ENCODE results near the gene LIN9. TPM values are rescaled to one million over a fixed set of nuclear protein-coding genes. Genes with fewer than 3 reads are reported as not detected.
A peak's percentile ranks its signal among the peaks of the same experiment; 100 is the strongest.

Gene LIN9
- total RNA-seq, 2 donors from 2014 or later: 6.6 to 10.9 TPM

DNA sequence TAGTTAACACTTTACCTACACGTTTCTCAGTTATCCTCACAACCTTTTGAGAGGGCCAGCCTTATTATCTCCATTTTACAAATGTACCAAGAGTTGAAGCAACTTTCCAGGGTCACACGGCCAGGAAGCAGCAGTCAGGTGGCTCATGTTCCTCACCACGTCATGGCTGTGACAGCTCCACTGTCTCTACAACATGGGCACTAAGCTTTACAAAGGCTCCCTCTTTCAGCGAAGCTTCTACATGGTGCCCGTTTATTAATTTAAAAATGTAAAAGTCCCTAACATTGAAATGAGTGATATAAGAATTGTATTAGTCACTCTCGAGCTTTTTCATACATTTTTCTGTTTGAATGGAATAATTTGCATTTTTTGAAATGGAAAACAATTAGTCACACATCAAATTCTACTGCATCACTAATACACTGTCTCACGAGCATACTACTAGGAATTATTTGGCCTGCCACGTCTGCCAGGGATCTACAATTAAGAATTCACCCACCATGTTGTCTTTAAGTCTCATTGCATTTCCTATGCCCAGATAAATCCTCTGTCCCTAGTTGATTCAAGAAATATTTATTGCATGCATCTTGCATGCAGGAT lies 28.4 kb upstream of the LIN9 start:
- Mint-ChIP-seq H3K36me3 (peaks cover 4% of the 10 kb centered on the region), H3K27me3 (peaks cover 0 to 12% of the 10 kb centered on the region in 2 donors), H3K4me1 (ENCODE audit: low read depth in 2 of 2) (peaks cover 5 to 10% of the 10 kb centered on the region in 2 donors), H3K9me3 (no peaks in the 10 kb centered on the region), H3K4me3 (no peak overlapping the region), H3K27ac (no peak overlapping the region)
- DNase-seq (ENCODE audit: low spot score) (no peak), ATAC-seq (no peak)

DNA sequence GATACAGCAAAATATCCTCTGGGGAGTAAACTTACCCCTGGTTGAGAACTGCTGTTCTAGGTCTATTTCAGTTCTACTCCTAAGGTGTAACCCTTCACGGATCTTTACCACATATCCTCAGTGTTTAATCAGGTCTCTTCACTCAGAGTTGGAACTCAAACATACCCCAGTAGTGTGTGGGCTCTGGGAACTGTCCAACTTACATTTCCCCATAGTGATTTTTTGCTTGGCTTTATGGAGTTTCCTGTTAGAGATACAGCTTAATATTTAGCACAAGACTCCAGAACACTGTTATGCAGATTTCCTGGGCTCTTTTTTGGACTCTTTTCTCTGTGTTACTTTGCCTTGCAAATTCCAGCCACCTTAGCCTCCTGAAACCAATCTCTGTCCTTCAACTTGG lies 26.7 kb upstream of the LIN9 start:
- Mint-ChIP-seq H3K27me3 (peaks cover 0 to 9% of the 10 kb centered on the region in 2 donors), H3K27ac (no peak overlapping the region), H3K4me1 (ENCODE audit: low read depth in 2 of 2) (peaks cover 5 to 10% of the 10 kb centered on the region in 2 donors), H3K9me3 (no peaks in the 10 kb centered on the region), H3K36me3 (peaks cover 3% of the 10 kb centered on the region), H3K4me3 (no peak overlapping the region)
- ATAC-seq (no peak), DNase-seq (ENCODE audit: low spot score) (no peak)

DNA sequence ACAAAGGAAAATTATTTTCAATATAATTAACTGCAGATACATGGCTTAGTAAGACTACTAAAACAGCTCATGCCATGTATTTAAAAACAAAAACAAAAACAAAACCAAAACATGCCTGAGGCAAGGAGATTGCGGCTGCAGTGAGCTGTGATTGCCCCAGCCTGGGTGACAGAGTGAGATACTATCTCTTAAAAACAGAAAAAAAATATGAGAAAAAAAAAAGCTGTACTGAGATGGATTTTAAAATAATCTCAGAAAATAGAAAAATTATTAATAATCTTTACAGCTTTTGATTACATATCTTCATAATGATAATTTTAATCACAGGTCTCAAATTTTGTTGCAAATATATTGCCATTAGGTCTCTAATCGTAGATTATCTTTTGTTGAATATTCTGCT lies 24.0 kb upstream of the LIN9 start:
- DNase-seq (ENCODE audit: low spot score) (no peak), ATAC-seq (no peak)
- Mint-ChIP-seq H3K9me3 (no peaks in the 10 kb centered on the region), H3K4me1 (ENCODE audit: low read depth in 2 of 2) (peaks cover 5 to 10% of the 10 kb centered on the region in 2 donors), H3K4me3 (peak overlapping the region; percentile 81), H3K27ac (peak overlapping the region in 1 of 2 donors; percentile 26), H3K36me3 (no peaks in the 10 kb centered on the region), H3K27me3 (peaks cover 0 to 3% of the 10 kb centered on the region in 2 donors)

DNA sequence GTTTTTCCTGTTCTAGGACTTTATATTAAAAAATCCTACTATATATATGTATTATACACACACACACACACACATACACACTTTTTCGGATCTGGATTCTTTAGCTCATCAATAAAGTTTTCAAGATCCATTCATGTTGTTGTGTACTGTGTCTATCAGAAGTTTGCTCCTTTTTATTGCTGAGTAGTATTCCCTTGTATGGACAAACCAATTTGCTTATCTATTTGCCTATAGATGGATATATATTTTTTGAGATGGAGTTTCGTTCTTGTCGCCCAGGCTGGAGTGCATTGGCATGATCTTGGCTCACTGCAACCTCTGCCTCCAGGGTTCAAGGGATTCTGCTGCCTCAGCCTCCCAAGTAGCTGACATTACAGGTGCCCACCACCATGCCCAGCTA lies 20.3 kb upstream of the LIN9 start:
- DNase-seq (ENCODE audit: low spot score): no peak
- Mint-ChIP-seq H3K27ac (no peak overlapping the region), H3K27me3 (peaks cover 8% of the 10 kb centered on the region in 2 donors), H3K4me3 (no peak overlapping the region), H3K4me1 (ENCODE audit: low read depth in 2 of 2) (peaks cover 5 to 10% of the 10 kb centered on the region in 2 donors), H3K9me3 (no peaks in the 10 kb centered on the region), H3K36me3 (no peaks in the 10 kb centered on the region)
- no peak for ATAC-seq

DNA sequence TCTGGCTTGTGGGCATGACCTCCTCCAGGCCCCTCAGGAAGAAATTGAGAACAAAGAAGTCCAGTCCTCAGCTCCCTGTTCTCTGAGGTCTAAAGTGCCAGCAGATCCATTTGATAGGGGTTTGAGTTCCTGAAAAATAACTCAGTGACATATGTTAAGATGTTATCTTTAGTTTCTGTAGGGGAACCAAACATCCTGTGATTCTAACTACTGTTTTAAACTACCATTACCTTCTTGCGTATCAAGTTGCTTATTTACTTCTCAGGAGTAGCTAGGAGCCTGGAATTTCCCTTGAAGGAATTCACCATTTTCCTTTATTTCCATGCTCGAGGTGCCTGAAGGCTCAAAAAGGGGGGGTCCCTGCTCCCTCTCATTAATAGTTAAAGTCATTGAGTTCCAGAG lies 18.8 kb upstream of the LIN9 start:
- ATAC-seq (no peak), DNase-seq (ENCODE audit: low spot score) (no peak)
- Mint-ChIP-seq H3K36me3 (no peaks in the 10 kb centered on the region), H3K9me3 (no peaks in the 10 kb centered on the region), H3K27me3 (peaks cover 9 to 16% of the 10 kb centered on the region in 2 donors), H3K27ac (no peak overlapping the region), H3K4me1 (ENCODE audit: low read depth in 2 of 2) (peaks cover 0 to 2% of the 10 kb centered on the region in 2 donors), H3K4me3 (no peak overlapping the region)

DNA sequence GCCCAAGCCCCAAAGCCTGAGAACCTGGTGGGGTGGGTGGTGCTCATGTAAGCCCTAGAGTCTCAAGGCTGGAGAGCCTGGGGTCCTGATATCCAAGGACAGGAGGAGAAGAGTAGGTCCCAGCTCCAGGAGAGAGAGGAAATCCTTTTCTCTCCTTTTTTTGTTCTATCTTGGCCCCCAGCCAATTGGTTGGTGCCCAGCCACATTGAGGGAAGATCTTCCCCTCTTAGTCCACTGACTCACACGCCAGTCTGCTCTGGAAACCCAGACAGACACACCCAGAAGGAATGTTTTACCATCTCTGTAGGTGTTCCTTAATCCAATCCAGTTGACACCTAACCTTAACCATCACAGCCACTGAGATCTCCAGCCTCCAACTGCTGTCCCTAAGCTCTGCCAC lies 16.2 kb upstream of the LIN9 start:
- H3K27ac Mint-ChIP-seq: no peak overlapping the region
- DNase-seq (ENCODE audit: low spot score): no peak
- H3K9me3 Mint-ChIP-seq: no peaks in the 10 kb centered on the region
- H3K4me3 Mint-ChIP-seq: no peak overlapping the region
- no peaks in the 10 kb centered on the region for H3K4me1 Mint-ChIP-seq (ENCODE audit: low read depth in 2 of 2)
- peaks cover 13 to 16% of the 10 kb centered on the region in 2 donors for H3K27me3 Mint-ChIP-seq
- no peaks in the 10 kb centered on the region for H3K36me3 Mint-ChIP-seq
- peak in 1 of 2 donors; percentile 13 for ATAC-seq

DNA sequence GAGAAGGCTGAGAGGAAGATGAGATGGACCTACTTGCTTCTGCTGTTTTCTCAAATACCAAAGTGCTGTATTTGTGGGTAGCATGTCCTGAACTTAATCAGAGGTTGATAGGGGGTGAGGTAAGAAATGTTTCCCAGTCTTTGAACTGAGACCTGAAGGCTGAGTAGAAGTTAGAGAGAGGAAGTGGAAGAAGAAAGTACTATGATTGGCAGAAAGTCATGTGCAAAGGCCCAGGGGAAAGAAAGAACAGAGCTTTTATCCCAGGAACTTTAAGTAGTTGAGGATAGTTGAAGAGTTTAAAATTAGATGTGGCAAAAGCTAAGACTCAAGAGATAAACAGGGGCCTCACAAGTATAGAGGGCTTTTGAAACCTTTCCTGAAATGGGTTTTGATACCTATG lies 15.5 kb upstream of the LIN9 start:
- Mint-ChIP-seq H3K27ac (no peak overlapping the region), H3K4me1 (ENCODE audit: low read depth in 2 of 2) (no peaks in the 10 kb centered on the region), H3K36me3 (no peaks in the 10 kb centered on the region), H3K4me3 (no peak overlapping the region), H3K9me3 (no peaks in the 10 kb centered on the region), H3K27me3 (peaks cover 15 to 16% of the 10 kb centered on the region in 2 donors)
- DNase-seq (ENCODE audit: low spot score): no peak
- ATAC-seq: no peak

DNA sequence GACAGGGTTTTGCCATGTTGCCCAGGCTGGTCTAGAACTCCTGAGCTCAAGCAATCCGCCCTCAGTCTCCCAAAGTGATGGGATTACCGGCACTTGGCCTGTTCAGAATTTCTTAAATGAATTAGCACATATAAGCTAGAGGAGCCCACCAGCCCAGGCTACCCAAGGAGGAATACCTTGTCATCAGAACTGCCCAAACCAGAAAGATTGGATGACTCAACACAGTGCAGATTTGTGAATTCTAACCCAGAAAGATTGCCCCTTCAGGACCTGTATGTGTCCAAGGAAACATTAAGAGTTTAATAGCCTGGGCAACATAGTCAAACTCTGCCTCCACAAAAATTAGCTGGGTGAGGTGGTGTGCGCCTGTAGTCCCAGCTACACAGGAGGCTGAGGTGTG lies 14.0 kb upstream of the LIN9 start:
- H3K36me3 Mint-ChIP-seq: no peaks in the 10 kb centered on the region
- H3K4me1 Mint-ChIP-seq (ENCODE audit: low read depth in 2 of 2): no peaks in the 10 kb centered on the region
- H3K4me3 Mint-ChIP-seq: no peak overlapping the region
- ATAC-seq (no peak), DNase-seq (ENCODE audit: low spot score) (no peak)
- no peaks in the 10 kb centered on the region for H3K9me3 Mint-ChIP-seq
- peaks cover 20 to 22% of the 10 kb centered on the region in 2 donors for H3K27me3 Mint-ChIP-seq
- H3K27ac Mint-ChIP-seq: no peak overlapping the region

DNA sequence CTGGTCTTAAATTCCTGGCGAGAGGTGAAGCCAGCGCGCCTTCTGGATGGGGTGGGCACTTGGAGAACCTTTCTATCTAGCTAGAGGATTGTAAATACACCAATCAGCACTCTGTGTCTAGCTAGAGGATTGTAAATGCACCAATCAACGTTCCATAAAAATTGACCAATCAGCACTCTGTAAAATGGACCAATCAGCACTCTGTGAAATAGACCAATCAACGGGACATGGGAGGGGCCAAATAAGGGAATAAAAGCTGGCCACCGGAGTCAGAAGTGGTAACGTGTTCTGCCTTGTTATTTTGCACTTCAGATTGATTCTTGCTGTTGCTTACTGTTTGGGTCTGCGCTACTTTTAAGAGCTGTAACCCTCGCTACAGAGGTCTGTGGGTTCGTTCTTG lies 12.0 kb upstream of the LIN9 start:
- DNase-seq (ENCODE audit: low spot score): no peak
- Mint-ChIP-seq H3K27me3 (peaks cover 22 to 28% of the 10 kb centered on the region in 2 donors), H3K4me3 (no peak overlapping the region), H3K4me1 (ENCODE audit: low read depth in 2 of 2) (no peaks in the 10 kb centered on the region), H3K9me3 (no peaks in the 10 kb centered on the region), H3K27ac (no peak overlapping the region), H3K36me3 (no peaks in the 10 kb centered on the region)
- ATAC-seq: no peak

DNA sequence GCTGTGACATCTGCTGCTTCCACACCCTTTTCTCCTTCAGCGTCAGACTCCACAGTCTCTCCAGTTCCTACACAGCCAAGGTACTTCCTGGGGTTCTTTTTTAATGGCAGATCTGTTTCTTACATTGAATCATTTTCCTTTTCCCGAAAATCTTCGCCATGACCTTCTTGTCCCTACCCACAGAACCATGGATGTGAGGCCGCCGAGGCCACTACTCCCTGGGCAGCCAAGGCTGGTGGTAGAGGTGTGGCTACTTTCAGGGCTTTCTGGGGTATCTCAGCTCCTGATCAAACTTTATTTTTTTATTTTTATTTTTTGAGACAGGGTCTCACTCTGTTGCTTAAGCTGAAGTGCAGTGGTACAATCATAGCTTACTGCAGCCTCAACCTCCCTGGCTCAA lies 9.5 kb upstream of the LIN9 start:
- Mint-ChIP-seq H3K4me3 (no peak overlapping the region), H3K27me3 (peaks cover 23 to 30% of the 10 kb centered on the region in 2 donors), H3K4me1 (ENCODE audit: low read depth in 2 of 2) (no peaks in the 10 kb centered on the region), H3K27ac (no peak overlapping the region), H3K9me3 (no peaks in the 10 kb centered on the region), H3K36me3 (no peaks in the 10 kb centered on the region)
- no peak for DNase-seq (ENCODE audit: low spot score)
- ATAC-seq: no peak

DNA sequence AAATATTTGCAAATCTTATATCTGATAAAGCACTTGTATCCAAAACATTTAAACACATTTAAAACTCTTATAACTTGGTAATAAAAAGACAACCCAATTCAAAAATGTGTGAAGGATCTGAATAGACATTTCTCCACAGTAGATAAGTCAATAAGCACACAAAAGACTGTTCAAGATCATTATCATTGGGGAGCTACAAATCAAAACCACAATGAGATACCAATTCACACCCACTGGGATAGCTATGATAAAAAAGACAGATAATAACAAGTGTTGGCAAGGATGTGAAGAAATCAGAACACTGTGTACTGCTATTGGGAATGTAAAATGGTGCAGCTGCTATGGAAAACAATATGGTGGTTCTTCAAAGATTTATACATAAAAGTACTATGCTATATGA lies 5.1 kb upstream of the LIN9 start:
- Mint-ChIP-seq H3K4me1 (ENCODE audit: low read depth in 2 of 2) (peaks cover 6 to 9% of the 10 kb centered on the region in 2 donors), H3K36me3 (no peaks in the 10 kb centered on the region), H3K4me3 (no peak overlapping the region), H3K27ac (no peak overlapping the region), H3K27me3 (peaks cover 28 to 36% of the 10 kb centered on the region in 2 donors), H3K9me3 (no peaks in the 10 kb centered on the region)
- ATAC-seq: no peak
- no peak for DNase-seq (ENCODE audit: low spot score)

DNA sequence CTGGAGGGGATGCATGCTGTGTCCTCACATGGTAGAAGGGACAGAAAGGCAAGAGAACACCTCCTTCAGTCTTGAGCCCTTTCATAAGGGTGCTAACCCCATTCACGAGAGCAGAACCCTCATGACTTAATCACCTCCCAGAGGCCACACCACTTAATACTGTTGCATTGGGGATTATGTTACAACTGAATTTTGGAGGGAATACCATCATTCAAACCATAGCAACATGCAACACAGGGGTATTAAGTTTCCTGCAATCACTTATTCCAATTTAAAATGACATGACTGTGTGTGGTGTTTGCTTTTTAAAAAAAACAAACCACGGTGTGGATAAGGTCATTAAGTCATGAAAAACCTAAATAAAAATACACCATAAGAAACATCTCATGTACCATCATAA lies 3.1 kb upstream of the LIN9 start:
- H3K27ac Mint-ChIP-seq: no peak overlapping the region
- no peak for ATAC-seq
- no peak overlapping the region for H3K4me3 Mint-ChIP-seq
- H3K27me3 Mint-ChIP-seq: peaks cover 25 to 28% of the 10 kb centered on the region in 2 donors
- DNase-seq (ENCODE audit: low spot score): no peak
- H3K9me3 Mint-ChIP-seq: no peaks in the 10 kb centered on the region
- H3K4me1 Mint-ChIP-seq (ENCODE audit: low read depth in 2 of 2): peaks cover 9% of the 10 kb centered on the region in 2 donors
- H3K36me3 Mint-ChIP-seq: no peaks in the 10 kb centered on the region

DNA sequence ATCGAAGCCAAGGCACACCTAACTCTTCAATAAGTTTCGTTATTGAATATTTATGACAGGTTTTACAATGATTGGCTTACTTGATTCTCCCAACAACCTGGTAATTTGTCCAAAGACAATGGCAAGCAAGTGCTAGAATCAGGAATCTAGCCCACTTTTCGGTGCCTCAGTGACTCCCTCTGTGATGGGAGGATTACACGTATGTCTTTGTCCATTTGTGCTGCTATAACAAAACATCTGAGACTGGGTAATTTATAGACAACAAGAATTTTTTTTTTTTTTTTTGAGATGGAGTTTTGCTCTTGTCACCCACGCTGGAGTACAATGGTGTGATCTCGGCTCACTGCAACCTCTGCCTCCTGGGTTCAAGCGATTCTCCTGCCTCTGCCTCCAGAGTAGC lies 2.4 kb upstream of the LIN9 start:
- Mint-ChIP-seq H3K4me1 (ENCODE audit: low read depth in 2 of 2) (peaks cover 9% of the 10 kb centered on the region in 2 donors), H3K4me3 (no peak overlapping the region), H3K36me3 (no peaks in the 10 kb centered on the region), H3K27ac (no peak overlapping the region), H3K9me3 (no peaks in the 10 kb centered on the region), H3K27me3 (peaks cover 25 to 28% of the 10 kb centered on the region in 2 donors)
- no peak for DNase-seq (ENCODE audit: low spot score)
- no peak for ATAC-seq

DNA sequence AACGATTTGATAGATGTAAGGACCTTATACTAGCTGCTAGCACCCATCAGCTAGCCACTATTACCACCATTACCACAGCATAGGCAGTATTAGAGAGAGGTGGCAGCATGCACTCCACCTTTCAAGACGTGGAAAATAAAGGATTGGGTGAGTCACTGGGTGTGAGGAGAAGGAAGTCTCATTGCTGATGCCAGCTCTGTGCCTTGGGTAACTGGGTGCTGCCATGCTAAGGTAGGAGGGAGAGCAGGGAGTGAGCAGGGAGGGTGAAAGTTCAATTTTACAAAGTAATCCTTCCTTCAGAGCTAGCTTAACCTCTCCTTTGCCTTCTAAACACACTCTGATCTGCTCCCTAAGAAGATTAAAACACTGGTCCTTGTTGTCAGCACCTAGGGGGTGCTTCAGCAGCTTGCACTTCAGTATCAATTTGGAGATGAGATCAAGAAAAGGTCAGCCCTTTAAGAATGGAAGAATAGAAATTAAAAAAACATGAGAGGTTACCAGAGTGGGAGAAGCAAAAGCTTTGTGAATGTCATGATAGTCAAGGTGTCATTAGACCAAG lies 1.8 kb upstream of the LIN9 start:
- Mint-ChIP-seq H3K9me3 (no peaks in the 10 kb centered on the region), H3K4me3 (peak overlapping the region; percentile 80), H3K27me3 (peaks cover 22% of the 10 kb centered on the region in 2 donors), H3K36me3 (no peaks in the 10 kb centered on the region), H3K4me1 (ENCODE audit: low read depth in 2 of 2) (peaks cover 9 to 12% of the 10 kb centered on the region in 2 donors), H3K27ac (no peak overlapping the region)
- no peak for DNase-seq (ENCODE audit: low spot score)
- ATAC-seq: no peak

DNA sequence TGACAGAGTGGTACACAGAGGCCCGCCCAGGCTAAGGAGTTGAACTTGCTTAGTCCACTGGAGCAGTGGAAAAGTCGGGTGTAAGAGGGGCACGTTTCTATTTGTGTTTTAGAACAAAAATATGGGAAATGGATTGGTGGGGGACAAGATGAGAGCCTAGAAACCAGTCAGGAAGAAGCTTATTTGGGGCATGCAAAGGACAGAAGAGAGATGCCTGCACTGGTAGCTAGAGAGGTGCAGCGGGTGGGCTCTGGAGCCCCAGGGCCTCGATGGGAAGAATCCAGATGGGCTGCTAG lies 1.2 kb upstream of the LIN9 start:
- Mint-ChIP-seq H3K4me3 (peak overlapping the region; percentile 80), H3K9me3 (no peaks in the 10 kb centered on the region), H3K4me1 (ENCODE audit: low read depth in 2 of 2) (peaks cover 9 to 14% of the 10 kb centered on the region in 2 donors), H3K36me3 (no peaks in the 10 kb centered on the region), H3K27me3 (peaks cover 16 to 19% of the 10 kb centered on the region in 2 donors), H3K27ac (no peak overlapping the region)
- ATAC-seq (no peak), DNase-seq (ENCODE audit: low spot score) (no peak)

Measured in natural killer cell treated with Interleukin-12 subunit alpha and Interleukin-12 subunit beta and Interleukin-15 and Interleukin-18, amount 100 ng/mL, for 72 hours (primary cell).